Measurements from ENCODE around the gene LAMC3.

DNA sequence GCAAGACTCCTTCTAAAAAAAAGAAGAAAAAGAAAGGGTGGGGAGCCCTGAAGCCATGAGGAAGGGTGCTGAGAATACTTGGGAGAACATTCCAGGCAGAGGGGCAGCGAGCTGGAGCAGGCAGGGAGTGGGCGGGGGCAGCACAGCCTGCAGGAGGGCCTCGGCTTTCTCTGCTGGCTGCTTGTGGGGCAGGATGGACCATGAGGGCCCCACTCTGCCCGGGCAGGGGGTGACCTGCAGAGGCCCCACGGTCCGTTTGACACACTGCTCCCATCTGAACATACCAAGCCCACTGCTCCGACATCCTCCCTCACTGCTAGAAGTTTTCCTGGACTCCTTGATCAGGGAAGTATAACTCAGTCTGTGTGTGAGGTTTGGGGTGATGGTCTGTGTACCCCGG lies 104.7 kb downstream of the LAMC3 start:
- no peak for TF ChIP-seq POLR2A (IDR thresholded peaks at IDR 0.05)
- TF ChIP-seq, protein P1, sequence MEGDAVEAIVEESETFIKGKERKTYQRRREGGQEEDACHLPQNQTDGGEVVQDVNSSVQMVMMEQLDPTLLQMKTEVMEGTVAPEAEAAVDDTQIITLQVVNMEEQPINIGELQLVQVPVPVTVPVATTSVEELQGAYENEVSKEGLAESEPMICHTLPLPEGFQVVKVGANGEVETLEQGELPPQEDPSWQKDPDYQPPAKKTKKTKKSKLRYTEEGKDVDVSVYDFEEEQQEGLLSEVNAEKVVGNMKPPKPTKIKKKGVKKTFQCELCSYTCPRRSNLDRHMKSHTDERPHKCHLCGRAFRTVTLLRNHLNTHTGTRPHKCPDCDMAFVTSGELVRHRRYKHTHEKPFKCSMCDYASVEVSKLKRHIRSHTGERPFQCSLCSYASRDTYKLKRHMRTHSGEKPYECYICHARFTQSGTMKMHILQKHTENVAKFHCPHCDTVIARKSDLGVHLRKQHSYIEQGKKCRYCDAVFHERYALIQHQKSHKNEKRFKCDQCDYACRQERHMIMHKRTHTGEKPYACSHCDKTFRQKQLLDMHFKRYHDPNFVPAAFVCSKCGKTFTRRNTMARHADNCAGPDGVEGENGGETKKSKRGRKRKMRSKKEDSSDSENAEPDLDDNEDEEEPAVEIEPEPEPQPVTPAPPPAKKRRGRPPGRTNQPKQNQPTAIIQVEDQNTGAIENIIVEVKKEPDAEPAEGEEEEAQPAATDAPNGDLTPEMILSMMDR (IDR thresholded peaks at IDR 0.05): no peak
- no peak for TF ChIP-seq EP300 (IDR thresholded peaks at IDR 0.05)
- TF ChIP-seq POLR2AphosphoS5 (IDR thresholded peaks at IDR 0.05): no peak

Data from upper lobe of left lung (tissue), 4 donors.